Right ventricle myocardium superior (tissue), 1 donor: ENCODE measurements around the gene IFT22. TPM values are rescaled to one million over a fixed set of nuclear protein-coding genes. Genes with fewer than 3 reads are reported as not detected.
A peak's percentile ranks its signal among the peaks of the same experiment; 100 is the strongest.
"Not testable (repeated sequence)": the region's sequence is repeated elsewhere in the genome, so short reads cannot be mapped to it uniquely, and the experiment has no call there.

Experiments
- ATAC-seq: fragments of 200-7000 bp; cut with Tn5 transposase; one replicate; pipeline ENCODE4 v1.9.1; 2020; ENCODE audit warnings: mild to moderate bottlenecking; ENCODE audit not compliant: poor library complexity
- DNase-seq: peaks from one replicate; pipeline ENCODE4 v3.0.0-alpha.2; 2020
- intact Hi-C: fragments of 100-400 bp; cut with DNase I; formaldehyde crosslinking; loops from one replicate; pipeline ENCODE4 v1.11.2; 2022
- total RNA-seq: library from RNA; stranded (reverse); fragmentation: NEBNext Ultra II Directional; extraction: Animal tissue kit (Norgen Biotek cat#: 25700); gene quantifications from one replicate; pipeline ENCODE4 v1.2.1, GENCODE V29; 2021
- donor health status: DM: no; HTN: yes; CAD: no; lungs with severe emphysema.

The IFT22 gene
- total RNA-seq, 1 donor from 2014 or later = 28.5 TPM

DNA sequence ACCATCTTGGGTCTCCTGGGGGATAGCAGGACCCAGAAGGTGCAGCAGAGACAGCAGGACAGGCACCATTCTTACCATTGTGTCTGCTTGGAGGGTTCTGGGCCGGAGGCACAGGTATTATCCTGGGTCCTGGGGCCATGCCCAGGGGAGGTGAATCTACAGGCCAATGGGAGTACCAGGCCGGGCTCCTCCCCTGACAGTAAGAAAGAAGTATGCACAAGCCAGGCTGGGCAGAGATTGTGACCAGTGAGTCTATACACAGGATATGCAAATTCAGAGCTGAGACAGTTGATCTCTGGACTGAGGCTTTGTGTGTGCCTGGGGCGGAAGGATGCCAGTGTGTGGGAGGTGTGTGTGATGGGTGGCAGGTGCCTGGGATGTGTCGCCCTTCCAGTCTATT is 31.9 kb downstream of the IFT22 start:
- not testable (repeated sequence) for DNase-seq
- ATAC-seq = peak; percentile 35
- intact Hi-C loops = loop anchor here (5.0 to 10.0 kb wide), 2 partner anchors 75 to 142 kb away; partner anchors contain the start of genes PLOD3 and ZNHIT1

- DNase-seq = no peak
- intact Hi-C loops = loop anchor here (10.0 kb wide), 1 partner anchor 74 kb away; the partner anchor contains the start of genes PLOD3 and ZNHIT1
- no peak for ATAC-seq
Observed at GRCh38 chr7:101288439-101288838, 33.2 kb downstream of the IFT22 start.

- intact Hi-C loops = loop anchor here (10.0 kb wide), 1 partner anchor 72 kb away; the partner anchor contains the start of genes PLOD3 and ZNHIT1
- ATAC-seq = no peak
- DNase-seq = no peak
Observed at GRCh38 chr7:101287032-101287431, 34.6 kb downstream of the IFT22 start.

- intact Hi-C loops = loop anchor here (10.0 kb wide), 1 partner anchor 71 kb away; the partner anchor contains the start of genes PLOD3 and ZNHIT1
- ATAC-seq = peak; percentile 86
- DNase-seq = peak; percentile 63
Observed at GRCh38 chr7:101285880-101286279, 35.7 kb downstream of the IFT22 start.

- no peak for ATAC-seq
- no peak for DNase-seq
- intact Hi-C loops = loop anchor here (10.0 kb wide), 1 partner anchor 70 kb away; the partner anchor contains the start of genes PLOD3 and ZNHIT1
Observed at GRCh38 chr7:101285171-101285570, 36.4 kb downstream of the IFT22 start.

DNA sequence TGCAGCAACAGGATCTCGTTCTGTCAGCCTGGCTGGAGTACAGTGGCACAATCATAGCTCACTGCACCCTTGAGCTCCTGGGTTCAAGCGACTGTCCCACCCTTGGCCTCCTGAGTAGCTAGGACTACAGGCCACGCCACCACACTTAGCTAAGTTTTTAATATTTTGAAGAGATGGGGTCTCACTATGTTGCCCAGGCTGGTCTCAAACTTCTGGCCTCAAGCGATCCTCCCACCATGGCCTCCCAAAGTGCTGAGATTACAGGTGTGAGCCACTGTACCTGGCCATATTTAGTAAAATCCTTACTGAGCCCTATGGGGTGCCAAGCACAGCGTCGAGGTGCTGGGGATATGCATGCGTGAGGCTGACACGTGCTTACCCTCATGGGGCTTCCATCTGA is 40.7 kb downstream of the IFT22 start:
- not testable (repeated sequence) for ATAC-seq, DNase-seq
- intact Hi-C loops = loop anchor here (5.0 to 10.0 kb wide), 2 partner anchors 66 to 139 kb away; partner anchors contain the start of genes PLOD3 and ZNHIT1

- ATAC-seq (no peak), DNase-seq (no peak)
- intact Hi-C loops = no loop called here
Observed at GRCh38 chr7:101278461-101279292, 42.9 kb downstream of the IFT22 start.

GRCh38 chr7:101277155-101277554 is 44.5 kb downstream of the IFT22 start:
- ATAC-seq (no peak), DNase-seq (no peak)
- intact Hi-C loops = no loop called here

DNA sequence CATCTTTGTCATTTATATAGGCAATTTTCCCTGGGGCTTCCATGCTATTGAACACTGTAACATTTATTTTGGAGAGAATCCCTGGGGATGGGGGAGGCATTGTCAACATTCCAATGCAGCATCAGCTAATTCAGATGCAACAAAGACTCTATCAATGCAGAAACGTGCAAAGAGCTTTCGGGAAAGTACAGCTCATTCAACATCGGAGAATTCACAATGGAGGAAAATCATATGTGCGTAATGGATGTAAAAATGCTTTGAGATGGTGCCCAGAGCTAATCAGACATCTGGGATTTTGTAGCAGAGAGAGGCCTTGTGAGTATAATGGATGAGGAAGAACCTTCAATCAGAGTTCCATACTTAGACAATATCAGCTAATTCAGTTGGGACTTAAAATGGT is 48.4 kb downstream of the IFT22 start:
- ATAC-seq (no peak), DNase-seq (no peak)
- intact Hi-C loops = no loop called here

DNA sequence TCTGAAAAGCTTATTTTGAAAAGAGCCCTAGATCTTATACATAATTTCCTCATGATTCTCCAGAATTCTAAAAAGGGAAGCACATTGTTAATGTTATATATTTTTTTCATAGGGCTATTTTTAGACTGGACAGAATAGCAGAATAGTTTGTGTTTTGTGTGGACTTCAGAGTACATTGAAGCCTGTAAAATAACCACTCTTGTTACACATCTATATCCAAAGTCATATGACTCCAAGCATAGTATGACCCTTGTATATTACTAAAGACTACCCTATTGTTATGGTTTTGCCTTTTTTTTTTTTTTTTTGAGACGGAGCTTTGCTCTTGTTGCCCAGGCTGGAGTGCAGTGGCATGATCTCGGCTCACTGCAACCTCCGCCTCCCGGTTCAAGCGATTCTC is 50.6 kb downstream of the IFT22 start:
- no peak for ATAC-seq
- intact Hi-C loops = no loop called here

DNA sequence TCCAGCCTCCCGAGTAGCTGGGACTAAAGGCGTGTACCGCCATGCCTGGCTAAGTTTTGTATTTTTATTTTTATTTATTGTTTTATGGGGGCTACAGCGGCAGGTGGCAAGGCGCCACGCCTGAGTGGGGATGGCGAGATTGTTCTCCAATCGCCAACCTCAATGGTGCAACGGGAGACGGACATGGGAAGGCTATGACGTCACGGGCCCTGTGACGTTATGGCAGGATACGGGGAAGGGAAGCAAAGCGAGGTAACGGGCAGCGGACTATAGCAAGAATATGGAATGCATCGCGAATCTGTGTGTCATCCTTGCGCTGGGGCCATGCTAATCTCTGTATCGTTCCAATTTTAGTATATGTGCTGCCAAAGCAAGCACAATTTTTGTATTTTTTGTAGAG is 51.9 kb downstream of the IFT22 start:
- intact Hi-C loops = no loop called here
- DNase-seq = no peak
- ATAC-seq = no peak

More for the DNA sequence above, 50.6 kb downstream of the IFT22 start:
- no peak for DNase-seq

GRCh38 chr7:101265622-101266516 is 55.7 kb downstream of the IFT22 start:
- DNase-seq (no peak), ATAC-seq (no peak)
- intact Hi-C loops = no loop called here

- intact Hi-C loops = not testable (repeated sequence)
- peak; percentile 52 for DNase-seq
- ATAC-seq = peak; percentile 94
Observed at GRCh38 chr7:101264102-101264706, 57.4 kb downstream of the IFT22 start.

Other genes starting within 250 kb of the IFT22 start
- gene TRIM56, start 236.3 kb downstream of the IFT22 start, total RNA-seq = 16.7 TPM
- 1.6 TPM for gene SERPINE1, start 194.7 kb downstream of the IFT22 start, total RNA-seq
- gene AP1S1, start 167.3 kb downstream of the IFT22 start, total RNA-seq = 14.1 TPM
- not detected for gene VGF, start 156.2 kb downstream of the IFT22 start, total RNA-seq
- not detected for gene NAT16, start 141.5 kb downstream of the IFT22 start, total RNA-seq
- not detected for gene MOGAT3, start 120.8 kb downstream of the IFT22 start, total RNA-seq
- gene PLOD3, start 104.2 kb downstream of the IFT22 start, total RNA-seq = 39.0 TPM
- gene ZNHIT1, start 103.6 kb downstream of the IFT22 start, total RNA-seq = 58.2 TPM
- 2.2 TPM for gene CLDN15, start 84.0 kb downstream of the IFT22 start, total RNA-seq
- 336 TPM for gene FIS1, start 76.7 kb downstream of the IFT22 start, total RNA-seq
- gene COL26A1, start 41.1 kb upstream of the IFT22 start, total RNA-seq = not detected